TTC549 (cell line): ENCODE results near the gene CADPS2.

ENCODE experiments used
- FAIRE-seq: peaks from 2 replicates; lab custom pipeline; 2012; peaks lifted over from hg19 to GRCh38; lab: Jason Lieb, UNC

The CADPS2 gene

GRCh38 chr7:122442929-122443328, 443.3 kb downstream of the CADPS2 start:
- no peak for FAIRE-seq

- no peak for FAIRE-seq
Observed at GRCh38 chr7:122438492-122438891, 447.8 kb downstream of the CADPS2 start.

- FAIRE-seq: no peak
Observed at GRCh38 chr7:122438006-122438405, 448.3 kb downstream of the CADPS2 start.

GRCh38 chr7:122433765-122434164, 452.5 kb downstream of the CADPS2 start:
- FAIRE-seq: no peak

GRCh38 chr7:122430710-122431109, 455.6 kb downstream of the CADPS2 start:
- no peak for FAIRE-seq

- FAIRE-seq: no peak
Observed at GRCh38 chr7:122429926-122430325, 456.3 kb downstream of the CADPS2 start.

- FAIRE-seq: no peak
Observed at GRCh38 chr7:122425731-122426130, 460.5 kb downstream of the CADPS2 start.

- FAIRE-seq: no peak
Observed at GRCh38 chr7:122423591-122423990, 462.7 kb downstream of the CADPS2 start.

GRCh38 chr7:122416336-122416735, 469.9 kb downstream of the CADPS2 start:
- FAIRE-seq: no peak

GRCh38 chr7:122415510-122415909, 470.8 kb downstream of the CADPS2 start:
- no peak for FAIRE-seq

- FAIRE-seq: no peak
Observed at GRCh38 chr7:122413339-122413738, 472.9 kb downstream of the CADPS2 start.

- FAIRE-seq: no peak
Observed at GRCh38 chr7:122412883-122413282, 473.4 kb downstream of the CADPS2 start.

GRCh38 chr7:122412441-122412840, 473.8 kb downstream of the CADPS2 start:
- FAIRE-seq: no peak

- no peak for FAIRE-seq
Observed at GRCh38 chr7:122407195-122407594, 479.1 kb downstream of the CADPS2 start.

GRCh38 chr7:122403113-122403512, 483.1 kb downstream of the CADPS2 start:
- FAIRE-seq: no peak

- no peak for FAIRE-seq
Observed at GRCh38 chr7:122402235-122402634, 484.0 kb downstream of the CADPS2 start.

GRCh38 chr7:122397381-122397780, 488.9 kb downstream of the CADPS2 start:
- FAIRE-seq: no peak

- FAIRE-seq: no peak
Observed at GRCh38 chr7:122394512-122394911, 491.7 kb downstream of the CADPS2 start.

GRCh38 chr7:122384528-122384927, 501.7 kb downstream of the CADPS2 start:
- no peak for FAIRE-seq

GRCh38 chr7:122383934-122384333, 502.3 kb downstream of the CADPS2 start:
- no peak for FAIRE-seq

- FAIRE-seq: no peak
Observed at GRCh38 chr7:122380992-122381391, 505.3 kb downstream of the CADPS2 start.

- no peak for FAIRE-seq
Observed at GRCh38 chr7:122379491-122379890, 506.8 kb downstream of the CADPS2 start.

- no peak for FAIRE-seq
Observed at GRCh38 chr7:122369756-122370155, 516.5 kb downstream of the CADPS2 start.

GRCh38 chr7:122364761-122365280, 521.4 kb downstream of the CADPS2 start:
- no peak for FAIRE-seq

GRCh38 chr7:122363144-122363543, 523.1 kb downstream of the CADPS2 start:
- no peak for FAIRE-seq
